HG03469 (cell line): ENCODE data around the gene NTSR2.

Source experiments
- ATAC-seq: cut with Tn5 transposase; IDR thresholded peaks from one replicate; pipeline ENCODE4 v1.9.1; 2021; ENCODE audit warnings: mild to moderate bottlenecking, moderate library complexity, moderate number of reproducible peaks; ENCODE audit not compliant: unreplicated experiment

The NTSR2 gene

DNA sequence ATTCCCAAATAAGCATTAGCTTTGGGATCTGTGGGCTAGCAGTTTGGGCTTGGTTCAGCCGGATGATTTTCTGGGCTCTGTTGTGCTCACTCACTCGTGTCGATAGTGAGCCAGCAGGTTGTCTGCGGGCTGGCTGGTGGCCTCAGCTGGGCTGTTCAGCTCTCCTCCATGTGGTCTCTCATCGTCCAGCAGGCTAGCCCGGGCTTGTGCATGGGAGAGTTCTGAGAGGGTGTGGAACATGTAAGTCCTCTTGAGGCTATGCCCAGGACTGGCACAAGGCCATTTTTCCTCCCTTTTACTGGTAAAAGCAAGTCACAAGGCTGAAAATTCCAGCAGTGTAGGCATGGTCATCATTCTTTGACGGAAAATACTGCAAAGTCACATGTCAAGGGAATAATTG is 38.5 kb downstream of the NTSR2 start:
- no peak for ATAC-seq

DNA sequence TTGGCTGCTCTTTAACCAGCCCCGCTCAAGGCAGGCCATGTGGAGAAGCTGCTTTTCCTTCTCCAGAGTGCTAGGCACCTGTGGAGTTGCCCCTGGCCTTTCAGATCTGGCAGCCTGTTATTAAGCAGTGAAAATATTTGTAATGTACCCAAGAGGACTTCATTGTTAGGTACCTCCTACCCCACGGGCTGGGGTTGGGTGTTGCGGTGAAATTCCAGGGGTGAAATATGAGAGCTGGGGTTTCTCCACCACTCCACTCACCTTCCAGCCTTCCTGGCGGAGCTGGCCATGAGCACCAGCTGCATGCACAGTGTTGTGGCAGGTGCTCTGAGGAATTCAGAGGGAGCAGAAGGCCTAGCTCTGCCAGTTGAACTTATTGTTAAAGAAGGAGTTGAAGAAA is 39.1 kb downstream of the NTSR2 start:
- ATAC-seq = no peak

DNA sequence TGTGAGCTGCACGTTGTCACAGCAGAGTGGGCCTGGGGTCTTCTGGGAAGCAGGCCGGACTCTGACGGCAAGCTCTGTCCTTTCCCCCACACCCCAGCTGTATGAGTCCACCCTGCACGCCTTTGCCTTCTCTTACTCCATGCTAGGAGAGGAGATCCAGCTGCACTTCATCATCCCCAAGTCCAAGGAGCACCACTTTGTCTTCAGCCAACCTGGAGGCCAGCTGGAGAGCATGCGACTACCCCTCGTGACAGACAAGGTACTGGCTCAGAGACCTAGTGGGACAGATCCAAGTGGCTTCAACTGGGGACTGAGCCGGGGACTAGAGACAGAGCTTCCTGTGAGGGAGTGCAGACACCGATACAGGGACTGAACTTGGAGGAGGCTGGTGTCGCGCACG is 40.1 kb downstream of the NTSR2 start:
- ATAC-seq = no peak

DNA sequence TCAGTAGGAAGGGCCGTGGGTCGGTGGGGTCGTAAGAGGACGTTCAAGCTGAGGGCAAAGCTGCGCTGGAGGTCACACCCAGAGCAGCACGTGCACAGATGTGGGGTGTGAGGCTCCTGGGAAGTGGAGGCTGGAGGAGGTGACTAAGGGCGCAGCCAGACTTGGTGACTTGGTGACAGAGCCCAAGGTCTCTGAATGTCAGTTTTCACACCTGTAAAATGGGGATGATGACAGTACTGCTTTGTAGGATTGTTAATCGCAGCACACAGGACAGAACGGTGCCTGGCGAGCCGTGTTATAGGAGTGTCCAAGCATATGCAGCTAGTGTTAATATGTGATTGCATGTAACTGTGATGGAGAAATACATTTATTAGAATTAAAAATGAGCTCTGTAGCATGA is 40.8 kb downstream of the NTSR2 start:
- no peak for ATAC-seq

DNA sequence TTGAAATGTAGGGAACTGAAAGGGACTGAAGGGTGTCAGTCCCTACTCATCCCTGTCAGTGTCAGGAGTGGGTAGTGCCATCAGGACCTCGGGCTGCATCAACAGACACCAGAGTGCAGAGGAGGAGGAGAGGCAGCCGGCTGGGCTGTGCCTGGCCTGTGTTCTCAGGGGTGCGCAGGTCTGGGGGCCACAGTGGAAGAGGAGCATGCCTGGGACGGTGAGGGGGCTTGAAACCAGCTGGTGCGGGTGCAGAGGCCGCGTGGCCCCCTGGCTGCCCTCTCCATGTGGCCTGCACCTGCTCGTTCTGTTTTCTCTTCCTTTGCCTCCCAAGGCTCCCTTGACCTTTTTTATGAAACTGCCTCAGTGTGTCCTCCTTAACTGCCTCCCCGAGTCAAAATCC is 41.3 kb downstream of the NTSR2 start:
- ATAC-seq = no peak

DNA sequence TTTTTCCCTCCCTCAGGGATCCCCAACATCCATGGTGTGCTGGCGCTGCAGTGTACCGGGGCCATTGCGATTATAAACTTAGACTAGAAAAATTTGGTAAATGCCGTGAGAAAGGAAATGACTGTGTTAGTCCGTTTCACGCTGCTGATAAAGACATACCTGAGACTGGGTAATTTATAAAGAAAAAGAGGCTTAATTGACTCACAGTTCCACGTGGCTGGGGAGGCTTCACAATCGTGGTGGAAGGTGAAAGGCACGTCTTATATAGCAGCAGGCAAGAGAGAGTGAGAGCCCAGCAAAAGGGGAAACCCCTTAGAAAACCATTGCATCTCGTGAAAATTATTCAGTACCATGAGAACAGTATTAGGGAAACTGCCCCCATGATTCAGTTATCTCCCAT is 44.3 kb downstream of the NTSR2 start:
- no peak for ATAC-seq

DNA sequence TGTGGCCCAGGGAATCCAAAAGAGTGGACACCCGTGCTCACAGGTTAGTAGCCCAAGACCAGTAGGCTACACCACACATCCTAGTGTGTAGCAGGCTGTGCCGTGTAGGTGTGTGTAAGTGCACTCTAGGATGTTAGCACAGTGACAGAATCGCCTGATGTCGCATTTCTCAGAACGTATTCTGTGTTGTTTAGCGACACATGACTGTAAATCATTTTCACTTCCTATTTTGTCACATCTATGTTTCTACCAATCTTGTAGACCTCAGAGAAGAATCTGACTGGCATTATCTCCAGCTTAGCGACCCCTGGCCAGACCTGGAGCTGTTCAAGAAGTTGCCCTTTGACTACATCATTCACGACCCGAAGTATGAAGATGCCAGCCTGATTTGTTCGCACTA is 45.1 kb downstream of the NTSR2 start:
- ATAC-seq = no peak

DNA sequence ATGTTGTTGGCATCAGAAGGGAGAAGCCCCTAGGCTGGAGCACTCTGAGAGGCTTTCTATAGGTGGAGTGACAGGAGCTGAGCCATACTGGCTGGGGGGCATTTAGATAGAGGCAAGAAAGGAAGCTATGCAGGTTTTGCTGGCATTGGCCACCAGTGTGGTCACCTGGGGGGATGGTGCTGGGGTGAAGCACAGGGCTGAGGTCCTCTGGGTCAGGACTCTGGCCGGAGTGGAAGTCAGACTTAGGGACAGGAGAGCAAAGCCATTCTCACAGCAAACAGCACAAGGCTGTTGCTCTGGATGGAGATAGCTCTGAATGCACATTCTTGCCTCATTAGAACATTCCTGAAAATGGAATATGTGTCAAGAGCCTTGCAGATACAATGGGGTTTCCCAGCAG is 47.4 kb downstream of the NTSR2 start:
- no peak for ATAC-seq

DNA sequence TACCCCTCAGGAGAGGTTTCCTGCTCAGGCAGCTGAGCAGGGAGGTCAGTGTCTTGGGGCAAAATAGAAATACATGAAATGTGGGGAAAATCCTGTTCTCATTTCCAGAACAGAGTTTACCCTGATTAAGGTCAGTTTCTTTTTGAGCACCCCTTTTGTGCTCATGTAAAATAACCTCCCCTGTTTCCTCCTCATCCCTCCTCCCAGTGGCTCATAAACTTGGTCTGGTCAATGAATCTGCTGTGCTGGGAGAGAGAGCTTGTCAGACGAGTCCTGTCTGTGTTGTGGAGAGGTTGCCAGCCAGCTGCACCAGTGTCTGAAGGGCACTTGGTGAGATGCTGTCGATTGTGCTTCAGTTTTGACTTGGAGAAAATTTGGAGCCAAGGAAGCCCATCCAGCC is 48.6 kb downstream of the NTSR2 start:
- no peak for ATAC-seq

DNA sequence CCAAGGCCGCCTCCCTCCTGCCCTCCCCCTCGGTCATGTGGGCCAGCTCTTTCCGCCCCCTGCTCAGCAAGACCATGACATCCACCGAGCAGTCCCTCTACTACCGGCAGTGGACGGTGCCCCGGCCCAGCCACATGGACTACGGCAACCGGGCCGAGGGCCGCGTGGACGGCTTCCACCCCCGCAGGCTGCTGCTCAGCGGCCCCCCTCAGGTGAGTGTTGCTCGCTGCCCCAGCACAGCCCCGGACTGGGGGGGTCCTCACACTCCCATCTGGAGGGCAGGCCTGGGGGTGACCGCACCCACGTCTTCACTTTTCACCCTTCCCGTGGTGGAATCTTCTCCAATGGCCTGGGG is 51.3 kb downstream of the NTSR2 start:
- no peak for ATAC-seq

DNA sequence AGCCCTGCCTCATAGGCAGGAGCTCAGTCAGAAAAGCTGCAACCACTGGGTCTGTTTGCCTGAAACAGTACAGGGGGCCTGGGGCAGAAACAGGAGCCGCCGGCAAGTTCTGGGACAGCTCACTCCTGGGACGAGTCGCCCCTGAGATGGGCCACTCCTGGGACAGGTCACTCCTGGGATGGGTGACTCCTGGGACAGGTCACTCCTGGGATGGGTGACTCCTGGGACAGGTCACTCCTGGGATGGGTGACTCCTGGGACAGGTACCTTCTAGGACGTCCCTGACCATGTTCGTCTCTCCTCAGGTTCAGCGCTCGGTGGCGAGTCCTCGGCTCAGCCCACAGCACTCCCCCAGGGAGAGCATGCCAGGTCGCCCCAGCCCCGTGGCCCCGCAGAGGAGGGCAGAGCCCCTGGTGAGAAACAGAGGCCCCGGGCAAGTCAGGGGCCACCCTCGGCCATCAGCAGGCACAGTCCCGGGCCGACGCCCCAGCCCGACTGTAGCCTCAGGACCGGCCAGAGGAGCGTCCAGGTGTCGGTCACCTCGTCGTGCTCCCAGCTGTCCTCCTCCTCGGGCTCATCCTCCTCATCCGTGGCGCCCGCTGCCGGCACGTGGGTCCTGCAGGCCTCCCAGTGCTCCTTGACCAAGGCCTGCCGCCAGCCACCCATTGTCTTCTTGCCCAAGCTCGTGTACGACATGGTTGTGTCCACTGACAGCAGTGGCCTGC is 51.8 kb downstream of the NTSR2 start:
- no peak for ATAC-seq

DNA sequence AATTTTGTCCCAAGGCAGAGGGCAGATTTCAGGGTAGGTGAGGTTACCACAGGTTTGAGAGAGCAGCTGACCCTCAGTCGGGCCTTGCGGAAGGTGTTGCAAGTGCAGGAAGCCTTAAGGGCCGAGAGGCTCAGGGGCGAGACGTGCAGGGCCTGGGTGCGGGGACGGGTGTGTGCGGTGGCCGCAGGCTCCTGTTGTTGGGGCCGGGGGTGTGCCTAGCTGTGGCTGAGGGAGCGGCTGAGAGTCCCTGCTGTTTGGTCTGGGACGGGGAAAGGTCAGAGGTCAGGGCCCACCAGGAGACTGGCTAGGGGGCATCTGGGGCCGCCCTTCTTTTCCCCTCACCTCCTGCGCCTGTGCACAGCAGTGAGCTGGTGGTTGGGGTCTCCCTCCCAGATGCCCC is 52.5 kb downstream of the NTSR2 start:
- no peak for ATAC-seq

DNA sequence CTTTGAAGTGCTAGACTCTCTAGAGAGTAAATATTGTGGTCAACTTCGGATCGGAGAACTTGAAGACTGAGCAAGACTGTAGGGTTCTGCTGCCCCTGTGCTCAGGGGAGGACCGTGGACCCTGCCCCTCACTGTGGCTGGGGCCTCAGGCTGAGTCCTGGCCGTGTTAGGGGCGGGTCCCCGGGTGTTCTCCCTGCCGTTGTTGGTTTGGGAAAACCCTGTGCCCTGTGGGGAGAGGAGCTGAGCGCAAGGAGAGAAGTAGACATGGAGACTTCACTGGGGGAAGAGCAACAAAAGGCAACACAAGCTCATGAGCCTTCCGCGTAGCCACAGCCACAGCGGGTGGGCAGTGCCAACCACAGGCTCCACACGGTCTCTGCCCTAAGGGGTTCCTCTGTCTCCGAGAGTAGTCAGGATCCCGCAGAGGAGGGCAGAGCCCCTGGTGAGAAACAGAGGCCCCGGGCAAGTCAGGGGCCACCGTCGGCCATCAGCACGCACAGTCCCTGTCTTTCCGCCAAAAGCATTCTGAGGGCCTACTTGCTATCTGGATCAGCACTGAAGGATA is 53.1 kb downstream of the NTSR2 start:
- no peak for ATAC-seq

DNA sequence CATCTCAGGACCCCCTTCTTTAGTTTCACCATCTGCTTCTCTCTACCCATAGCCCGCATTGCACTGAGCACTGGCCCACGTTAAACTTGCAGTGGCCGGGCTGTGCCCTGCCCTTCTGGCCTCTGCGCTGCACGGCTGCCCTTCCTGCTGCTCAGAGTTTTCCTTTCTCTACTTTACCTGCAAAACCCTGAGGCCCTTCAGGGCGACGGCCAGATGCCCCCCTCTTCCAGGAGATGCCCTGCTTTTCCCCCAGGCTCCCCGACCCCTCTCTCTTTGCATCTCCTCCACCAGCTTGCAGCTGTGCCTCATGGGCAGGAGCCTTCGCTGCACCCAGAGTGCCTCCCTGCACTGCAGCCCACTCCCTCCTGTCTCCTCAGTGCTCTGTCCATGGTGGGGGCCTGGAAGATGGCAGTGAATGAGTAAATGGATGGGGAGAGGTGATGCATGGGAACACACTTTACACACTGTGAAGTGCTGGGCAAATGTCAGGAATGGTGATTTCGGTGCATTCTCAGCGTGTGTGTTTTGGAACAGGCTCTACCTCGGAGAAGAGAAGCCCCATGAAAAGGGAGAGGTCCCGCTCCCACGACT is 53.8 kb downstream of the NTSR2 start:
- ATAC-seq = no peak

DNA sequence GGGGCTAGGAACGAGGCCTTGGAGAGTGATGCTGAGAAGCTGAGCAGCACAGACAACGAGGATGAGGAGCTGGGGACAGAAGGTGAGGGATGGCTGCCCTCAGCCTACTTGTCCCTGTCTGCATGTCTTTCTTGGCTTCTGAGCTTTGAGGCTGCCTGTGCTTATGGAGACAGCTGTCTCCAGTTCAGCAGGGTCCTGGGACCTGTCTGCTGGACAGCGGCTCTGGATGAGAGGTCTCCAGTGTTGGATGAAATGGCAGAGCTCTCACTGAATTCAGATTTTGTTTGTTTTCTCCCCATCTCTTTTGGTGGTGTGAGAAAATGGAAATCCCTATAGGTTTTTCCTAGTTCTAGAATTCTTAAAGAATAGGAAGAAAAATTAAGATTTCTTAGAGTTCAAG is 54.8 kb downstream of the NTSR2 start:
- no peak for ATAC-seq

DNA sequence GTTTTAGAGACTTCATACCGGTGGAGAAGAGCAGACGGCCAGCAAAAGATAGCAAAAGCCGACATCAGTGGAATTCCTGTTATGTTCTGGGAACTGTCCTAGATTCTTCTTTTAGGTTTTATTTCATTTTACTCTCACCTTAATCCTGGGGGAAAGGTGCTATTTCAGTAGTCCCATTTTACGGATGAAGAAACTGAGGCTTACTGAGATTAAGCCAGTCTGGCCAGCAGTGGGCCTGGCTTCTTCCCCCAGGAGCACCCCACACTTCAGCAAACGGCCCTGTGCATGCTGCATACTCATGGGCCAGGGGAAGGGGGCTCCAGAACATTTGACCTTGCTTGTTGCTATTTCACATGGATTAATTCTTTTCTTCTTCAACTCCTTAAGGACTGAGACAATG is 56.7 kb downstream of the NTSR2 start:
- no peak for ATAC-seq

DNA sequence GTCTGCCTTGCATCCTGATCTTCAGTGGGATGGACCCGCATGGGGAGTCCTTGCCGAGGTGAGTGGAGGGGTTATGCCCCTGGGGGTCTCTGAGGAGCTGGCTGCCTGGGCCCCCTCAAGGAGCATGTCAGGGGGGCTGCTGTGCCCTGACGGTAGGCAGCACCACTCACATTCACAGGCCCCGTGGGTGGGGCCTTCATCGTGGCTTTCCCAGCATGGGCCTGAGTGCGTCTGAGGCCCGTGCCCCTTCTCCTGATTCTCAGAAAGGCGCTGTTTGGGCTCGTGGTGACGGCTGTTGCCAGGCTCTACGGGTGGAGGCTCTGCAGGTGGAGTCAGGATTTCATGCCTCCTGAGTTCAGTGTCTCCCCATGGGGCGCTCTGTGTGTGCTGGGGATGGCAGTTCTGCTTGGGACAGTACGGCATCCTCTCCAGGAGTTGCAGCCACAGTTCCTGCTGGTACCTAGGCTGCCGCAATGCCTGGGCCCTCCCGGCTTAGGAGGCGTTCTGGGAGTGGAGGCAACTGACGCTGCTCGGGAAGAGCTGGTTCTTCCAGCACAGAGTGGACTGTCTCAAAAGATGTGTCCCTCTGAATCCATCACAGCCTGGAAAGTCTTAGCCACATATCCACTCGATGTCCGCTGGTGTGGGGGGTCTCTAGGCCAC is 57.3 kb downstream of the NTSR2 start:
- ATAC-seq = no peak

DNA sequence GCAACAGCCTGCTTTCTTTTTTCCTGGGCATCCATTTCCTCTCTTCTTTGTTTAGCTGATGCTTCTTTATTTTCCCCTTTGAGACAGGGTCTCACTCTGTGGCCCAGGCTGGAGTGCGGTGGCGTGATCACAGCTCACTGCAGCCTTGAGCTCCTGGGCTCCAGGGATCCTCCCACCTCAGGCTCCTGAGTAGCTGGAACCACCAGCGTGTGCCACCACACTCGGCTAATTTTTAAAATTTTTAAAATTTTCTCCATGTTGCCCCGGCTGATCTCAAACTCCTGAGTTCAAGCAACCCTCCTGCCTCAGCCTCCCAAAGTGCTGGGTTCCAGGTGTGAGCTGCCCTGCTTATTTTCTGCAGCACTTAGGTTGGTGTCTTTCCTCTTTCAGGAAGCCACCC is 58.7 kb downstream of the NTSR2 start:
- ATAC-seq = no peak

DNA sequence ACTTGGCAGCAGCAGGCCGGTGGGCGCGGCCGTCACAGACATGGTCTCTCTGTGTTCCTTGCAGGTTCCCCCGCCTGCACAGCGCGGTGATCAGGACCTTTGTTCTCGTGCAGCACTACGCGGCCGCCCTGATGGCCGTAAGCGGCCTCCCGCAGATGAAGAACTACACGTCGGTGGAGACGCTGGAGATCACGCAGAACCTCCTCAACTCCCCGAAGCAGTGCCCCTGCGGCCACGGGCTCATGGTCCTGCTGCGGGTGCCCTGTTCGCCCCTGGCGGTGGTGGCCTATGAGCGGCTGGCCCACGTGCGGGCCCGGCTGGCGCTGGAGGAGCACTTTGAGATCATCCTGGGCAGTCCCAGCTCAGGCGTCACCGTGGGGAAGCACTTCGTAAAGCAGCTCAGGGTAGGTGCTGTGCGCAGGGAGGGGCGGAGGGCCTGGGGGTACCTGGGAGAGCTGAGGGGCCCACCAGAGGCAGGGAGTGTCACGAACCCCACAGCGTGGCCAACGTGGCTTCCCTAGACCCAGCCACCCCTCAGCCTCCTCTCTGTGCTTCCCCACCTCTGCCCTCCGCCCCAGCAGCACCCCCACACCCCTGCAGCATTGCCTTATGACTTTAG is 59.3 kb downstream of the NTSR2 start:
- ATAC-seq = no peak
